GM21360 (cell line): ENCODE results near the gene SLC25A26.

Source experiments
- ATAC-seq: cut with Tn5 transposase; IDR thresholded peaks from one replicate; pipeline ENCODE4 v1.9.1; 2021; ENCODE audit warnings: mild to moderate bottlenecking, moderate library complexity; ENCODE audit not compliant: unreplicated experiment

Gene SLC25A26, protein sequence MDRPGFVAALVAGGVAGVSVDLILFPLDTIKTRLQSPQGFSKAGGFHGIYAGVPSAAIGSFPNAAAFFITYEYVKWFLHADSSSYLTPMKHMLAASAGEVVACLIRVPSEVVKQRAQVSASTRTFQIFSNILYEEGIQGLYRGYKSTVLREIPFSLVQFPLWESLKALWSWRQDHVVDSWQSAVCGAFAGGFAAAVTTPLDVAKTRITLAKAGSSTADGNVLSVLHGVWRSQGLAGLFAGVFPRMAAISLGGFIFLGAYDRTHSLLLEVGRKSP

DNA sequence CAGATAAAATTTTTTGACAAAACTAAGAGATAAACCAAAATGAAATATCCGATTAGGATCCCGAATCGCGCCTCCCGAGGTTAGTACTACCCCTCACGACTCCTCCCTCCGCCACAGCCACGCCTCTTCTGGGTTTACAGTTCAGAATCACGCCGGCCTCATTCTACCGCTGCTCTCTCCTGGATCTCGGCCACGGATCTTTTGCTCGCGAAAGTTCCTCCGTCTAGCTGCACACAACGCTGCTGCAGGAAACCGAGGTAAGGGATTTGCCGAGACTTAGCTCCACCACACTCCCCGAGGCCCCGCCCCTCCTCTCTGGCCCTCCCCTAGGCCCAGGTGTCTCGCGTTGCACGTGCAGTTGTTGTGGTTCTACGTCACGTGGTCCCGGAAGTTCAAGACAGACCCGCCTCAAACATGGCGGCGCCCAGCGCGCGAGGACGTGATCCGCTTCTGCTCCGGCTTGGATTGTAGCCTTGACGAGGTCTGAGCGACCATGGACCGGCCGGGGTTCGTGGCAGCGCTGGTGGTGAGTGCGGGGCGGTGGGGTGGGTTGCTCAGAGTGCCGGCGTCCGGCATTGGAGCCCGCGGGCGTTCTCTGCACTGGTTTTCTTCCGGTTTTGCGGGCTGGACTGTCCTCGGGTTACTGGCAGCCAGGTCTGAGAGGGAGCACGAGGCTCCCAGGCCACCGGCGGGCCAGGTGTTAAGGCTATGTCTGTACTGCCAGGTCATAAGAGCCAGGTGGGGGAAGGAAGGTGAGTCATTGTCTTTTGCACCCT, at the start of gene SLC25A26:
Gene SLC25A26 (plus strand): TSS at position 400 of the 776 bp plus-strand sequence. CDS start 94 bp downstream, at position 494.
- ATAC-seq = peak; percentile 98

DNA sequence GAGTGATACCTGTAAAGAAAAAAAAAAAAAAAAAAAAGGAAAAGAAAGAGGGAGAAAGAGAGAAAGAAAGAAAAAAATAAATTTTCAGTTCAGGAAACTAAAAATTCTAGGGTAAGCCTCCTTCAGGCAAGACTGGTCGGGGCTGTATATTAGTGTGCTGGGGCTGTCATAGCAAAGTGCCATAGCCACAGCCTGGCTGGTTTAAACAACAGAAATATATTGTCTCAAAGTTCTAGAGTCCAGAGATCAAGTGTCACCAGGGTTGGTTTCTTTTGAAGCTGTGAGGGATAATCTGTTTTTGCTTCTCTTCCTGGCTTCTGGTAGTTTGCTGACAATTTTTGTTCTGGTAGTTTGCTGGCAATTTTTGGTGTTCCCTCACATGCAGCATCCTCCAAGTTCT, 48.4 kb upstream of the SLC25A26 start:
- no peak for ATAC-seq

DNA sequence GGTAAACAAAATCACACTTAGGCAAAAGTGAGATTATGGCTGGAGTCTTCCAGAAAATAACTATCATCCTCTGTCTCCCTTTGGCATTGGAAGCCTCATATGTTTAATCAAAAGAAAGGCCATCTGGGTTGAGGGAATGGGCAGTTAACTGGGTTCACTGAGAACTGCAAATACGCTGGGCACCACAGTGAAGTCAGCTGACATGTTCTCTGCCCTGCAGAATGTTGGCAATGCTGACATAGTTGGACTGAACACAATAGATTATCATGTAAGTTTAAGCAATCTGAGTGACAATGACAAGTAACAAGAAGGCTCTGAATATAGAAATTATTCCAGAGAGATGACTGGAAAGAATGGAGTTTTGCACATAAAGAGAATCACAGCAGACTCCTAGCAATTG, 43.8 kb upstream of the SLC25A26 start:
- ATAC-seq = no peak

DNA sequence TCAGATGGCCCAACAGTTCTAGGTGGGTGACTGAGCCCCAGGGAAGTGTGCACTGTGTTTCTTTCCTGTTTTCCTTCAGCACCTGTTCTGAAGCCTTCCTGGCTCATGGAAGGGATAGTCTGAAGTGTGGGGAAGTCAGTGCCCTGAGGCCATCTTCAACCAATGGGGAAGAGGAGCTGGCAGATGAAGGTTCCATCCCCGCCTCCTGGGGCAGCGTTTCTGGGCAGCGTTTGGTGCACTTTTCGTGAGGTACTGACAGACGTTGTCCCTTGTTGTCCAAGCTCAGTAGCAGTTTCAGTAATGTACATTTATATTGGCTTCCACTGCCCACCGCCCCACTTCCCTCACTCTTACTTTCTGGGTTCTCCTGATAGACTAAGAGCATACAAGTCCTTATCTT, 42.6 kb upstream of the SLC25A26 start:
- no peak for ATAC-seq

DNA sequence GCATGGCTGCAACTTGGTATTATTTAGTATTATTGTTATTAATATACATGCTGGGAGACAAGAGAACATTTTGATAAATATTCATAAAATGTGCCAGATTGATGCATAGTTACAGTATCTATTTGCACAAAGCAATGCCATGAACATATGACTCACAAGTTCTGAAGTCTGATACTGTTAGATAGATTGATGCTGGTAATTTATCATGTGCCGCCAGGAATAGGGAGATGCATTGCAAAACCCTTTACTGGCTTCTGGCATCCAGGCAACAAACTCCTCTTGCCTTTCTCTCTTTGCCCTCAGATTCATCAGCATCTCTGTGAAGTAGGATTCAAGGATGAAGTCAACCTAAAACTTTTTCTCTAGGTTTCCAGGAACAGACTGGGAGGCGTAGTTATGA, 41.0 kb upstream of the SLC25A26 start:
- ATAC-seq = no peak

DNA sequence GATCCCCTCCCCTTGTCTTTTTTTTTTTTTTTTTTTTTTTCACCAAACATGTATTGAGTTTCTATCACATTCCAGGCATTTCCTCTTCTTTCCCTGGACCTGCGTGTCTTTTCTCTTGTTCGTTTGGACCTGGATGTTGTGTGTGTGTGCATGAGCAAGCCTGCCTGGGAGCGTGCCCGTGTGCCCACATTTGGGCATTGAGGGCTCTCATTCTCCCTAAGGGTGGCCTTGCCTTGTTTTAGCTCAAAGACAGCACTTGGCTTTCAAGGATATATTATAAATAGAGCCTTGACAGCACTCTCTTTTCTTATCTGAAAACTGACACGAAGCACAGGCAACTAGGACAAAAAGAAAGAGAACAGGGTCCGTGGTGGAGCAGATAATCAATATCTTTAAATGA, 39.0 kb upstream of the SLC25A26 start:
- no peak for ATAC-seq

DNA sequence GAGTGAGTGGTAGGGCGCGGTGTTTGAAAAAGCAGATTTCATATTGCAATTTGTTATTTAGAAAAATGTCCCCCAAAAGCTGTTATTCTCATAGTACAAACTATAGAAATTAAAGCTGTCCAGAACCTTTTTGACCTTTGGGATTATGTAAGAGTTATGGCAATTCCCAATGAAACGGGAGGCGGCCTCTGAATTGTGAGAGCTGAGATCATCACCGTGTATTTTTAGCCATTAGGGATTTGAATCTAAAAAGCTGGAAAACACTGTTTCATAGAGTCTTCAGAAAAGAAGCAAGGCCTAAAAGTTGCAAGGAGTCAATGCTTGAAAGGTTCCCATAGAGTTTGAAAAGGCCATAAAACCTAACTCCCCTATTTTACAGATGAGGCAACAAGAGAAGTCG, 38.6 kb upstream of the SLC25A26 start:
- no peak for ATAC-seq

DNA sequence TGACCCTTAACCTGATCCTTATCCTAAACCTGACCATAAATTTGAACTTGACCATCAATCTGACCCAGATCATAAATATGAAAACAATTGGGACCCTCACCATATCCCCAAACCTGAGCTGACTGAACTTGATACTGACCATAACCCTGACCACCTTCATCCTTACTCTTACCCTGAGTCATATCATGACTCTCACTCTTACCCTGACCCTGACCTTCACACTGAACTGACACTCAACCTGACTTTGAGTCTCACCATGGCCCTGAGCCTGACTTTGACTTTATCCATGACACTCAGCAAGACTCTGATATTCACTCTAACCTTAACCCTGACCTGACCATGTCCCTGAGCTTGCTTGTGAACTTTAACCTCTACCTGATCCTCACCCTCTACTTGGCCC, 34.3 kb upstream of the SLC25A26 start:
- no peak for ATAC-seq

DNA sequence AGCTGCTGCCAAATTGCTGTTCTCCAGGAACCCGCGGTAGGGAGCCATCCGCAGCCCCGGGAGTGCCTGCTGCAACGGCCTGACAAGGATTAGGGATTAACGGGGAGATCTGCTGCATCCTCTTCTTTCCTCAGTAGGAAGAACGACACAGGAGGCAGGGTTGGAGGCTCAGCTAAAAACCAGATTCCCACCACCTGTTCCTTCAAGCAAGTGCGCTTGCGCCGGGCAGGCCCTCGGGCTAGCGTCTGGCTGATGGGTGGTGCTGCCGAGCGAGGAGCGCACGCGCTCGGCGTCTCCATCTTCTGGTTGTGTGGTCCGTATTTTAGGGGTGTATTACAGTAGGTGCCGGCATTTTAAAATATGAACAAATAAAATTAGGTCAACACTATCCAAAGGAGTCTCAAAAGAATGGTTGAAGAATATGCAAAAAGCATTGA, 25.4 kb upstream of the SLC25A26 start:
- peak; percentile 71 for ATAC-seq

DNA sequence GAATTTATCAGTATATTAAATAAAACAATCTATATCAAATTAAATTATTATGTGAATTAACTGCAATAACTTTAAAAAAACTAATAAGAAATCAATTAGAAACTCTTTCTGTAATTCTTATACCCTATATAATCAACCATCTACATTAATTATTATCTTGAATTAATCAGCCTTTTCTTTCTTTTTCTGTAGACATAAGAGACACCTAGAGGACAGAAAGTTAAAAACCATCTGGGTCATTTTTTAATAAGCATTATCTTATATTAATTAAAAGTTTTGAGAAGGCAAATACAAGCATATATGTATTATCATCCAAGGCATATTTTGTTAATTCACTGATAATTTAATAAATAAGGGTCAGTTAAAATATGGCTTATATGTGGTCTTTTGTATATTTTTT, 24.2 kb upstream of the SLC25A26 start:
- no peak for ATAC-seq

DNA sequence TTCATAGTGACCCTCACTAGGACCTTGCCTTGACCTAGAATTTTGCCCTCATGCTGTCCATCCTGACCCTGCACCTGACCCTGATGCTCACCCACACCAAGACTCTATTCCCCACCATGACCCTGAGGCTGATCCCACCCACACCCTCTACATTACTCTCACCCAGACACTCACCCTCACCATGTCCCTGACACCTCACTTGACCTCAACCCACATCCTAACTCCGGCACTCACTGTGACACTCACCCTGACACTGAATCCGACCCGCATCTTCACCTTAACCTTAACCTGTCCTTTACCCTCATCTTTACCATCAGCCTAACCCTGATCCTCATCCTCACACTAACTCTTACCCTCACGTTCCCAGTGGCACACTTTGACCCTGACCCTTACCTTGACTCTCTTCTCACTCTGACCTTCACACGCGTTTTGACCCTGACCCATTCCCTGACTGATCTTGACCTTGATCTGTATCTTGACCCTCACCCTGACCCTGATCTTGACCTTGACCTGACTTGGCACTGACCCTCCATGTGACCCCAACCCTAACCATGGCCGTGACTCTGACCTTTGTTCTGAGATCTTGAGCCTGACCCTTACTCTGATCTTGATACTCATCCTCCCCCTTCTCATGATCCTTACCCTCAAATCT, 22.2 kb upstream of the SLC25A26 start:
- no peak for ATAC-seq

DNA sequence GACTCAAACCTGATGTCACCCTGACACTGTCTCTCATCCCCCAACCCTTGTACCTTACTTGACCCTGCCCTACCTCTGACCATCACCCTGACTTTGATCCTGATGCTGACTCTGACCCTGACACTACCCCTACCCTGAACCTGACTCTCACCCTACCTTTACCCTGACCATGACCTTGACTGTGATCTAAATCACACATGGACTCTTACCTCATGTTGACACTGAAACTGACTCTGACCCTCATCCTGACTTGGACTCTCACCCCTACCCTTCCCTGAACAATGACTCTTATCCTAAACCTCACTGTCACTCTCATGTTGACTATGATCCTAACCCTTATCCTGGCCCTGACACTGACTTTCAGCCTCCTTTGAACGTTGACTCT, 21.7 kb upstream of the SLC25A26 start:
- no peak for ATAC-seq

DNA sequence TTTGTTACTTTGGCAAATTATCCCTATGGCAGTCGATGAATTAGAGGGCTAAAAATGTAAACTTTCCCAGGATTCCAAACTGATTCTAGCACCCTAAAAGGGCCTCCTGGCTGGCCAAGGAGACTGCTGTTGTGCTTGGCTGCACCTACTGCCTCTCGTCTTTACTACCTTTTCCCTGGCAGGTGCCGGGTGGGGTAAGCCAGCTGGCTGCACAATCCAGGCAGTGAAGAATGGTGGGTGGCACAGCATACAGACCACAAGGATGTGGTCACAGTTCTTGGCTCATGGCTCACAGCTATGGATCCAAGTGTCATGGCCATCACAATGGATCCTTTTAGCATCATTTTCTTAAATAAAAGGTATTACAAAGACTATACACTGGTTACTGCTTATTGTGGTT, 20.7 kb upstream of the SLC25A26 start:
- ATAC-seq = no peak

DNA sequence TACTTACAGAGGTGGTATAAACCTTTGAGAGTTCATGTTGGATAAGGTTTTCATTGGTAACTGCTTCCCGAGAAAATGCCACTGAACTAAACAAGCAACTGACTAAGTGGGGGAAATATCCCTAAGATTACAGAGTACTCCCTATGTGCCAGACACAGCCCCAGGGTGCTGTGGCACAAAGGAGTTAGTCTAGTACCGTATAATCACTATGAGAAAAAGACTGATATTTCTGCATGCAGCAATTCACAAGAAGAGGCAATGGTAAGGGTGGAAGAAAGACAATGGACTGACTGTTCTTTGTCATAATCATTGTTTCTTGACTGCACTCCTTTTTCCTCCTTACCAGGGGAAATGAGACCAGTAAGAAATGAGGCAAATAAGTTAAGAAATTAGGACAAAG, 20.0 kb upstream of the SLC25A26 start:
- ATAC-seq = no peak

DNA sequence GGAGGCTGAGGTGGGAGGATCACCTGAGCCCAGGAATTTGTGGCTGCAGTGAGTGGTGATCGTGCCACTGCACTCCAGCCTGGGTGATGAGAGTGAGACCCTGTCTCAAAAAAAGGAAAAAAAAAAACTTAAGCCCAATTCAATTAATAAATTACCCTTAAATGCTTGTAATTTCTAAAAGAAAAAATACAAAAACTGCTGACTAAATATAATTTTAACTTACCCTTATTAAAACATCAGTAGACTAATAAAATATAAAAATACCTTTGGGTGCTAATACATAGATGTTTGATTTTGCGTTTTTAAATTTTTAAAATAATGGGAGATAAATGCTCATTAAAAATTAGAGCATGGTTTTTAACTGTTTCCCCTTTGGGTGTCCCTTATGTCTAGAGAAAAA, 17.5 kb upstream of the SLC25A26 start:
- ATAC-seq = no peak

DNA sequence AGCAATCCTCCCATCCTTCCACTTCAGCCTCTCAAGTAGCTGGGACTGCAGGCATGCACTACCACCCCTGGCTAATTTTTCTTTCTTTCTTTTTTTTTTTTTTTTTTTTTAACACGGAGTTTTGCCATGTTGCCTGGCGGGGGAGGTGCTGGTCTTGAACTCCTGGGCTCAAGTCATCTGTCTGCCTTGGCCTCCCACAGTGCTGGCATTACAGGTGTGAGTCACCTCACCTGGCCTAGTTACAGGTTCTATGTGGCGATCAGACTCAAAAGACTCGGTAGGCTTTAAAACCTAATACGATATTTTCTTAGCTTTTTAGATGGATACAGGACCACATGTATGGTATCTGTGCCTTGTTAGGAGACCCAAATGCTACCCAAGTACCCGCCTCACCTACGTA, 14.0 kb upstream of the SLC25A26 start:
- no peak for ATAC-seq

DNA sequence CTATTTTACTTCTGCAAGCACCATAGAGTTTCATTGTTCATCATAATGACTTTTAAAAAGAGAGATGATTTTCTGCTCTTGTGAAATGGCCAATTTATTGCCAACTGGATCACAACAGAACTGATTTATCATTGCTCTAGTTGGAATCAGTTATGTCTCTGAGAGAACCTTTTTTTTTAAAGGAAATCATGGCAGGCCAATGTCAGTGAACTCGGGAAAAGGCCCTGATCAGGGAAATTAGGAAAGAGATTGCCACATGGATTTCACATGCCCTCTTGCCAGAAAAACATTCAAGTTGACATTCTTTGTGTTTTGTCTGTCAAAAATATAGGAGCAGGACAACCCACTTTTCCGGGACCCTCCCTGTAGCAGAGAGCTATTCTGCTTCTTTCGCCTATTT, 12.6 kb upstream of the SLC25A26 start:
- no peak for ATAC-seq

DNA sequence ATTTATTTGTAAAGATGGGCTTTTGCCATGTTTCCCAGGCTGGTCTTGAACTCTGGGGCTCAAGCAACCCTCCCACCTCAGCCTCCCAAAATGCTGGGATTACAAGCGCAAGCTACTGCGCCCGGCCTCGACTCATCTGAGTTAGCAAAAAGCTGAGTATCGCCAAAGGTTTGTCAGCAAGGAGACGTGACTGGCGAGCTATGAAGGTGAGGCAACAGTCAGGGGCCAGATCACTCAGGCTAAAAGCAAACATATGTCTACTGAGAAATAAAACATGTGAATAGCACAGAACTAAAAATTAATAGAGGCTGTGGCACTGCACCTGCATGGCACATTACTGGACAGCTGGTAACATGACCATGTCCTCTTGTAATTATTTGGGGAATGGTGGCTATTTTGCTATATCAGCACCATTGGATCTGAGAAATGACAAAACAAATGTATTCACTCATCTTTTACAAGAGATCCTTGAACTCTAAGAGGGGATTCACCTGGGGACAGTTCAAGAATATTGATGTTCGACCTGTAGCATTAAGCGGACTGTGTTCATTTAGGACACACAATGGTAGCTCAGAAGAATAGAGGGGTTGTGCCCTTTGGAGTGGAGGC, 10.0 kb upstream of the SLC25A26 start:
- ATAC-seq = no peak

DNA sequence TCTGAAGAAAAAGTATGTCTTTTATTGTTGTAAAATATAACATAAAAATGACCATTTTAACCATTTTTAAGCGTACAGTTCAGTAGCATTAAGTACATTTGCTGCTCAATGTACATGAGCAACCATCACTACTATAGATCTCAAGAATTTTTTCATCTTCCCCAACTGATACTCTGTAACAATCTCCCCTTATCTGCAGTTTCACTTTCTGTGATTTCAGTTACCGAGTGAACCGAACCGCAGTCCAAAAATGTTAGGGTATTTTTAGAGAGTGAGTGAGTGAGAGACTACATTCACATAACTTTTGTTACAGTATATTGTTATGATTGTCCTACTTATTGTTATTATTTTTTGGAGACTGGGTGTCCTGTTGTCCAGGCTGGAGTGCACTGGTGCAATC, 9.0 kb upstream of the SLC25A26 start:
- peak; percentile 79 for ATAC-seq

DNA sequence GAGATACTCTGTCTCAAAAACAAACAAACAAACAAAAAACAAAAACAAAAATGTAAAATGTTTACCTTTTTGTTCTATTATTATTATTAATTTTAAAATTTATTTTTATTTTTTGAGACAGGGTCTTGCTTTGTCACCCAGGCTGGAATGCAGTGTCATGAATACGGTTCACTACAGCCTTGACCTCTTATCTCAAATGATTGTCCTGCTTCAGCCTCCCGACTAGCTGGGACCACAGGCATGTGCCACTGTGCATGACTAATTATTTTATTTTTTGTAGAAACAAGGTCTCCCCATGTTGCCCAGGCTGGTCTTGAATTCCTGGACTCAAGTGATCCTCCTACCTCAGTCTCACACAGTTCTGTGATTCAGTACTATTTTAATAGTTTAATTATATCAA, 5.7 kb upstream of the SLC25A26 start:
- no peak for ATAC-seq

DNA sequence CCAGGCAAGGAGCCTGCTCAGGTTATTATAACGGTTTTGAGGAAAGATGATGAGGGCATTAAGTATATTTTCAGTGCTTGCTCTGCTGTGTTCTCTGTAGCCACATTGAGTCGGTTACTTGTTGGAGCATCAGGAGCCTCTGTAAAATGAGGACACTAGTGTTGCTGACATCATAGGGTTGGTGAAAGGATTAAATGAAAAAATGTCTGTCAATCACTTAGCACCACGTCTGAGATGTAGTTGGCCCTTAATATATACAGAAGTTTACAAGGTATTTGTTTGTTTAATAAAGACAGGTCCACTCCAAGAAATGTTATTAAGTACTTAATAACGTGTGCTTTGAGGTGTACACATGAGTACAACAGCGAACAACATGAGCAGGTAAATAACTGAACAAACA, 735 bp upstream of the SLC25A26 start:
- ATAC-seq = no peak

DNA sequence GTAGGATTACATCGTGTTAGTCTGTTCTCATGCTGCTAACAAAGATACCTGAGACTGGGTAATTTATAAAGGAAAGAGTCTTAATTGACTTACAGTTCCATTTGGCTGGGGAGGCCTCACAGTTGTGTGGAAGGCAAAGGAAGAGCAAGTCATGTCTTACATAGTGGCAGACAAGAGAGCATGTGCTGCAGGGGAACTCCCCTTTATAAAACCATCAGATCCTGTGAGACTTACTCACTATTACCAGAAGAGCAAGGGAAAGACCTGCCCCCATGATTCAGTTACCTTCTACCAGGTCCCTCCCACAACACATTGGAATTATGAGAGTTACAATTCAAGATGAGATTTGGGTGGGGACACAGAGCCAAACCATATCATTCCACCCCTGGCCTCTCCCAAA, 3.4 kb downstream of the SLC25A26 start:
- no peak for ATAC-seq
